Measurements from ENCODE around the gene GRB2.
"Not testable (repeated sequence)": the region's sequence is repeated elsewhere in the genome, so short reads cannot be mapped to it uniquely, and the experiment has no call there.

Gene GRB2

GRCh38 chr17:75384751-75385150, 20.7 kb downstream of the GRB2 start:
- DNase-seq = no peak

- DNase-seq = no peak
Observed at GRCh38 chr17:75383842-75384195, 21.7 kb downstream of the GRB2 start.

DNA sequence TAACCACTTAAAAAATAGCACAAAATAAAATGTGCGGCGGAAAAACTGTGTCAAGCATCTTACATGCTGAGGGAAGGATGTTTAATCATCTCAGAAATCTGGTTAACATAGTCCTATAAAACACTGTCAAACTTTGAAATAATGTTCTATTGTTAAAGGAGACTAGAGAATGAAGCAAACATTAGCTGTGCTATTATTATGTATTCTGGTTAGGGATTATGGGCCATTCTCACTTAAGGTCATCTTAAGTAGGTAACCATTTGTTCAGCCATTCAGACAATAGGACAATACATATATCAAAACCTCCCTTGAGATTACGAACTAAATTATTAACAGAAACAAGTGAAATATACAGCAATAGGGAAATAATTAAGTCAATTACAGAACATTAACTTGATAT, 24.7 kb downstream of the GRB2 start:
- no peak for DNase-seq

GRCh38 chr17:75380315-75380714, 25.2 kb downstream of the GRB2 start:
- DNase-seq = no peak

- DNase-seq = not testable (repeated sequence)
Observed at GRCh38 chr17:75379426-75379825, 26.1 kb downstream of the GRB2 start.

- no peak for DNase-seq
Observed at GRCh38 chr17:75373280-75373679, 32.2 kb downstream of the GRB2 start.

- no peak for DNase-seq
Observed at GRCh38 chr17:75371981-75372380, 33.5 kb downstream of the GRB2 start.

DNA sequence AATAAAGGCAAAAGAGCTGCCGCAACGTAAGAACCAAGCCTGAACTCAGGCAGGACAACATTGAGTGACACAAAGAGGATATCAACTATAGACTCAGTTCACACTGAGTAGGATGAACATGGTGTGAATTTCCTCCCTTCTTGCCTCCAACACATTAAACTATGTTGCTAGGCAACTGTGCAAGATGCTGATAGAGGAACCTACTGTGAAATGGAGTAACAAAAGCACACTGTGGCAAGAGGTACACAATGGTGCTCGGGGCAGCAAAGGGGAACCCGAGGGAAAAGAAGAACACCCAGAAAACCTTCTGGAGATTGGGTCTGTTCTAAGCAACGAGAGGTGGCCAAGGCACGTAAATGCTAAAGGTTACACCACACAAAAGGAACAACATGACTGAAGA, 34.1 kb downstream of the GRB2 start:
- DNase-seq = no peak

- no peak for DNase-seq
Observed at GRCh38 chr17:75370286-75370915, 35.1 kb downstream of the GRB2 start.

- not testable (repeated sequence) for DNase-seq
Observed at GRCh38 chr17:75367838-75368789, 37.4 kb downstream of the GRB2 start.

DNA sequence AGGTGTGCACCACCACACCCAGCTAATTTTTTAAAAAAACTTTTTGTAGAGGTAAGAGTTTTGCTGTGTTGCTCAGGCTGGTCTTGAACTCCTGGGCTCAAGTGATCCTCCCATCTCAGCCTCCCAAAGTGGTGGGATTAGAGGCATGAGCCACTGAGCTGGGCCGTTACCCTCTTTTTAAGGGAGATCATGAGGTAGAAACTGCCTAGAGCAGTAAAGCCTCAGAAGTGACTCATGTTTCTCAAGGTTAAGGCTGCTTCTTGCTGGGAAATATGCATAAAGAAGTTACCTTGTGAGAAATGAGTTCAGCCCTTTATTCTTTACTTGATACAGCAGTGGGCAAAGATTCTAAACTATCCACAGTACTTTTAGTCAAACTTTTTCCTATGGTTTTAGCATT, 38.2 kb downstream of the GRB2 start:
- DNase-seq = no peak

- DNase-seq = no peak
Observed at GRCh38 chr17:75366432-75366831, 39.0 kb downstream of the GRB2 start.

GRCh38 chr17:75365931-75366275, 39.6 kb downstream of the GRB2 start:
- DNase-seq = no peak

- no peak for DNase-seq
Observed at GRCh38 chr17:75365009-75365930, 40.2 kb downstream of the GRB2 start.

DNA sequence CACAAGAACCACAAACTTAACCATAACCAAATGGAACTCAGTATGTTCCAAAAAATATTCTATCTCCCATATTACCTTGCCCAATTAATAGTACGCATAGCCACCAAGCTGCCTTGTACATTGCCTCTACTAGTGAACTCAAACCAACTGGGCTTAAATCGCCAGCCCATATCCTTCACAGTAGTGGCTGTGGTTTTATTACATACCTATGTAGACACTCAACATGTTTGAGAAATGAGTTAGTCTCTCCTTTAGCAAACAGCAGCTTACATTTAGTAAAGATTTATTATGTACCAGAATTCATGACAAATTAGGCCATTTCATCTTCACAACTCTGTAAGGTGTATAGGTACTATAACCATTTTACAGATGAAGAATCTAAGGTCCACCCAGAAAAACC, 41.4 kb downstream of the GRB2 start:
- no peak for DNase-seq

- DNase-seq = no peak
Observed at GRCh38 chr17:75361996-75362395, 43.5 kb downstream of the GRB2 start.

DNA sequence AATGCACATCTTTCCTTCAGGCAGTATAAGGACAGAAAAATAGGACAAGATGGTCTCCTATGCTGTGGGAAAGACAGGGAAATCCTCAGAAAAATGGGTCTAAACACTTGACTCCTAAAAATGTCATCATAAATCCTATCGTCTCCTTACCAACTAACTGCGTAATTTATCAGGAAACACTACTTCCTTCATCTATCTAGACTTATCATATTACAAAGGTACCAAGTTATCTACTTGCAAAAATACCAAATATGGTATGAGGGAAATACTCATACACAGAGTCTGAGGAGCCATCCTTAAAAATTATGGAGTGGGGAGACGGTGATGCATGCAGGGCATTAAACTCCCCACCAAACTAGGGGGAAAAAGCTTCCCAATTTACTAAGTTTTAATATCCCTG, 44.1 kb downstream of the GRB2 start:
- no peak for DNase-seq

DNA sequence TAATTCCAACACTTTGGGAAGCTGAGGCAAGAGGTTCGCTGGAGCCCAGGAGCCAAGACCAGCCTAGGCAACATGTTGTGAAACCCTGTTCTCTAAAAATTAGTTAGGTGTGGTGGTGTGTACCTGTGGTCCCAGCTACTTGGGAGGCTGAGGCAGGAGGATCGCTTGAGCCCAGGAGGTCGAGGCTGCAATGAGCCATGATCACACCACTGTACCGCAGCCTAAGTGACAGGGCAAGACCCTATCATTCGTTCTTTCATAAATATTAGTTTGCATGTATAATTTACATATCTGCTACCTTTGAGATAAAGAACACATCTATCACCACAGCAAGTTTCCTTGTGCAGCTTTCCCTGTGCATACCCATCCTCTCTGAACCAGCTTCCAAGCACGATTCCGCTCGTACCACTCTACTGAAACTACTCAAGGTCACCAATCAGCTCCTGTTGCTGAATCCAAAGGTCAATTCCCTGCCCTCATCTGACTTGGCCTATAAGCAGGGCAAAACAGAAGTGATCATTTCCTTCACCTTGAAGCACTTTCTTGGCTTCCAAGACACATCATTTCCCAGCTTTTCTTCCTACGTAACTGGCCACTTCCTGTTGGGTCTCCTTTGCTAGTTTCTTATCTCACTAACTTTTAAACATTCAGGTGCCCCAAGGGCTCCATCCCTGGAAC, 49.1 kb downstream of the GRB2 start:
- DNase-seq = no peak

DNA sequence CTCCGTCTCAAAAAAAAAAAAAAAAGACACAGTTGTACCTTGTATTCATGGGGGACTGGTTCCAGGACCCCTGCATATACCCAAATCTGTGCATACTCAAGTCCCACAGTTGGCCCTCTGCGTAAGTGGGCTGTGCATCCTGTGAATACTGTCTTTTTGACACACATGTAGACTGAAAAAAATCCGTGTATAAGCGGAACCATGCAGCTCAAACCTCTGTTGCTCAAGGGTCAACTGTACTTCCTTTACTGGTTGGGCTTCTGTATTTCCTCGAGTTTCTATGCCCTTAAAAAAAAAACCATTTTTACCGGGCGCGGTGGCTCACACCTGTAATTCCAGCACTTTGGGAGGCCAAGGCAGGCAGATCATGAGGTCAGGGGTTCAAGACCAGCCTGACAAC, 52.3 kb downstream of the GRB2 start:
- no peak for DNase-seq

- no peak for DNase-seq
Observed at GRCh38 chr17:75352079-75352569, 53.4 kb downstream of the GRB2 start.

GRCh38 chr17:75350706-75351105, 54.8 kb downstream of the GRB2 start:
- DNase-seq = no peak

GRCh38 chr17:75350029-75350428, 55.4 kb downstream of the GRB2 start:
- DNase-seq = no peak

DNA sequence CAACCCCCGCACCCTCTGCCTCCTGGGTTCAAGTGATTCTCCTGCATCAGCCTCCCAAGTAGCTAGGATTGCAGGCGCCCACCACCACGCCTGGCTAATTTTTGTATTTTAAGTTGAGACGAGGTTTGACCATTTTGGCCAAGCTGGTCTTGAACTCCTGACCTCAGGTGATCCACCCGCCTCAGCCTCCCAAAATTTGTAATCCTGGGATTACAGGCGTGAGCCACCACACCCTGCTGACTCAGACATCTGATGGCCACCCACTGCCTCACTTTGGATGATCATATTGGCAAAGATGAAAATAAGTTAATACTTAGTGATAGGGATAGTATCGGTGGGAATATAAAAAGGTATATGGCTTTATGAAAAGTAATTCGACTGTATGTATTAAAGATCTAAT, 55.9 kb downstream of the GRB2 start:
- DNase-seq = no peak
